ENCODE data around the gene ENPP5. TPM values are rescaled to one million over a fixed set of nuclear protein-coding genes. Genes with fewer than 3 reads are reported as not detected.

ENPP5 gene
- total RNA-seq, 2 experiments from 2014 or later: 0.50 to 1.6 TPM

- H3K27ac ChIP-seq (ENCODE audit: low read depth, low read length, poor library complexity, severe bottlenecking): no peak overlapping the region
- no peak overlapping the region for H3K4me2 ChIP-seq (ENCODE audit: low read length)
- no peak overlapping the region for H3K4me3 ChIP-seq (ENCODE audit: low read depth, low read length, poor library complexity, severe bottlenecking)
- POLR2A ChIA-PET: interaction anchor here (0.6 to 1.8 kb wide), 6 partner anchors 13 to 605 kb away, joined by 3 to 4 read pairs (median 3); no protein-coding TSS in a partner anchor
- peaks cover 14% of the 10 kb centered on the region for H3K4me1 ChIP-seq (ENCODE audit: insufficient read depth, low read length, poor library complexity, severe bottlenecking)
- BruUV-seq (replicated peaks): no TSS peak
- no peaks in the 10 kb centered on the region for H4K20me1 ChIP-seq (ENCODE audit: insufficient read depth, low read length)
- H2AFZ ChIP-seq (ENCODE audit: low read length): no peak overlapping the region
- no peaks in the 10 kb centered on the region for H3K9me2 ChIP-seq (ENCODE audit: insufficient read depth, low read length)
- H3K9me3 ChIP-seq (ENCODE audit: low read length): no peaks in the 10 kb centered on the region
- DNase-seq (ENCODE audit: low spot score): no peak
- CTCF ChIA-PET (ENCODE audit: unreplicated experiment): no interaction called here
- TF ChIP-seq CTCF (conservative IDR thresholded peaks at IDR 0.05; ENCODE audit: low read length): no peak
- no peak for TF ChIP-seq EZH2phosphoT487 (IDR thresholded peaks at IDR 0.05; ENCODE audit: borderline replicate concordance, low read depth, low read length)
- H3K36me3 ChIP-seq (ENCODE audit: insufficient read depth, low read length): no peaks in the 10 kb centered on the region
- intact Hi-C loops (cut with micrococcal nuclease; ENCODE audit: unreplicated experiment): no loop called here
- no peaks in the 10 kb centered on the region for H3K79me2 ChIP-seq (ENCODE audit: insufficient read depth, low read depth, low read length)
Observed at GRCh38 chr6:46215777-46216176, 45.0 kb upstream of the ENPP5 start.

GRCh38 chr6:46215213-46215612 is 44.4 kb upstream of the ENPP5 start:
- Histone ChIP-seq H3K36me3 (ENCODE audit: insufficient read depth, low read length) (no peaks in the 10 kb centered on the region), H3K4me3 (ENCODE audit: low read depth, low read length, poor library complexity, severe bottlenecking) (no peak overlapping the region), H2AFZ (ENCODE audit: low read length) (no peak overlapping the region), H3K9me3 (ENCODE audit: low read length) (no peaks in the 10 kb centered on the region), H3K9me2 (ENCODE audit: insufficient read depth, low read length) (no peaks in the 10 kb centered on the region), H3K4me1 (ENCODE audit: insufficient read depth, low read length, poor library complexity, severe bottlenecking) (peaks cover 8% of the 10 kb centered on the region), H3K4me2 (ENCODE audit: low read length) (no peak overlapping the region), H3K79me2 (ENCODE audit: insufficient read depth, low read depth, low read length) (no peaks in the 10 kb centered on the region), H4K20me1 (ENCODE audit: insufficient read depth, low read length) (no peaks in the 10 kb centered on the region), H3K27ac (ENCODE audit: low read depth, low read length, poor library complexity, severe bottlenecking) (no peak overlapping the region)
- ChIA-PET CTCF (ENCODE audit: unreplicated experiment) (no interaction called here), POLR2A (interaction anchor here (0.9 to 1.8 kb wide), 3 partner anchors 12 to 62 kb away, joined by 3 to 4 read pairs (median 3); no protein-coding TSS in a partner anchor)
- BruUV-seq (replicated peaks): no TSS peak
- no peak for DNase-seq (ENCODE audit: low spot score)
- TF ChIP-seq EZH2phosphoT487 (IDR thresholded peaks at IDR 0.05; ENCODE audit: borderline replicate concordance, low read depth, low read length): no peak
- no peak for TF ChIP-seq CTCF (conservative IDR thresholded peaks at IDR 0.05; ENCODE audit: low read length)
- intact Hi-C loops (cut with micrococcal nuclease; ENCODE audit: unreplicated experiment): no loop called here

- Histone ChIP-seq H3K4me1 (ENCODE audit: insufficient read depth, low read length, poor library complexity, severe bottlenecking) (no peaks in the 10 kb centered on the region), H2AFZ (ENCODE audit: low read length) (no peak overlapping the region), H3K4me2 (ENCODE audit: low read length) (no peak overlapping the region), H4K20me1 (ENCODE audit: insufficient read depth, low read length) (no peaks in the 10 kb centered on the region), H3K9me2 (ENCODE audit: insufficient read depth, low read length) (no peaks in the 10 kb centered on the region), H3K27ac (ENCODE audit: low read depth, low read length, poor library complexity, severe bottlenecking) (no peak overlapping the region), H3K79me2 (ENCODE audit: insufficient read depth, low read depth, low read length) (no peaks in the 10 kb centered on the region), H3K9me3 (ENCODE audit: low read length) (no peaks in the 10 kb centered on the region), H3K4me3 (ENCODE audit: low read depth, low read length, poor library complexity, severe bottlenecking) (no peak overlapping the region), H3K36me3 (ENCODE audit: insufficient read depth, low read length) (no peaks in the 10 kb centered on the region)
- no peak for TF ChIP-seq EZH2phosphoT487 (IDR thresholded peaks at IDR 0.05; ENCODE audit: borderline replicate concordance, low read depth, low read length)
- no peak for TF ChIP-seq CTCF (conservative IDR thresholded peaks at IDR 0.05; ENCODE audit: low read length)
- DNase-seq (ENCODE audit: low spot score): no peak
- CTCF ChIA-PET (ENCODE audit: unreplicated experiment): no interaction called here
- POLR2A ChIA-PET: no interaction called here
- intact Hi-C loops (cut with micrococcal nuclease; ENCODE audit: unreplicated experiment): no loop called here
- BruUV-seq (replicated peaks): no TSS peak
Observed at GRCh38 chr6:46211917-46212316, 41.1 kb upstream of the ENPP5 start.
